Upper lobe of right lung (tissue), 1 donor: ENCODE results near the gene RPL15. TPM values are rescaled to one million over a fixed set of nuclear protein-coding genes. Genes with fewer than 3 reads are reported as not detected.

Source experiments
- ATAC-seq: fragments of 200-7000 bp; cut with Tn5 transposase; one replicate; pipeline ENCODE4 v1.9.1; 2020; ENCODE audit warnings: mild to moderate bottlenecking, moderate library complexity
- DNase-seq: peaks from one replicate; pipeline ENCODE4 v3.0.0-alpha.2; 2020
- H3K27ac ChIP-seq: fragments of 200-600 bp; one replicate; pipeline ENCODE4 v1.8.0; 2022
- H3K27me3 ChIP-seq: fragments of 200-600 bp; one replicate; pipeline ENCODE4 v1.8.0; 2022; ENCODE audit warnings: mild to moderate bottlenecking
- H3K36me3 ChIP-seq: fragments of 200-600 bp; one replicate; pipeline ENCODE4 v1.8.0; 2022
- H3K4me1 ChIP-seq: fragments of 200-600 bp; one replicate; pipeline ENCODE4 v1.8.0; 2022
- H3K4me3 ChIP-seq: fragments of 200-600 bp; one replicate; pipeline ENCODE4 v1.8.0; 2022; ENCODE audit warnings: mild to moderate bottlenecking
- H3K9me3 ChIP-seq: fragments of 200-600 bp; one replicate; pipeline ENCODE4 v1.8.0; 2022
- intact Hi-C: fragments of 100-400 bp; cut with DNase I; formaldehyde crosslinking; loops from one replicate; pipeline ENCODE4 v1.11.0; 2022
- total RNA-seq: library from RNA; stranded (reverse); fragmentation: NEBNext Ultra II Directional; extraction: Animal tissue kit (Norgen Biotek cat#: 25700); gene quantifications from one replicate; pipeline ENCODE4 v1.2.1, GENCODE V29; 2021
- TF ChIP-seq, protein P1 (sequence below): fragments of 200-600 bp; IDR thresholded peaks from one replicate; pipeline ENCODE4 v1.8.0; 2022; ENCODE audit warnings: antibody characterized with exemption
- donor health status: DM: no; HTN: yes; CAD: no; lungs with severe emphysema.

Gene RPL15
- total RNA-seq, 1 donor from 2014 or later = 1,404 TPM

DNA sequence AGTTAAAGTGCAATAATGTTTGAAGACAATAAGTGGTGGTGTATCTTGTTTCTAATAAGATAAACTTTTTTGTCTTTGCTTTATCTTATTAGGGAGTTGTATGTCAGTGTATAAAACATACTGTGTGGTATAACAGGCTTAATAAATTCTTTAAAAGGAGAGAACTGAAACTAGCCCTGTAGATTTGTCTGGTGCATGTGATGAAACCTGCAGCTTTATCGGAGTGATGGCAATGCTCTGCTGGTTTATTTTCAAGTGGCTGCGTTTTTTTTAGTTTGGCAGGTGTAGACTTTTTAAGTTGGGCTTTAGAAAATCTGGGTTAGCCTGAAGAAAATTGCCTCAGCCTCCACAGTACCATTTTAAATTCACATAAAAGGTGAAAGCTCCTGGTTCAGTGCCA lies 2.7 kb downstream of the RPL15 start:
- Histone ChIP-seq H3K27ac (no peak overlapping the region), H3K36me3 (peaks cover 43% of the 10 kb centered on the region), H3K9me3 (no peaks in the 10 kb centered on the region), H3K27me3 (no peaks in the 10 kb centered on the region), H3K4me3 (no peak overlapping the region), H3K4me1 (peaks cover 28% of the 10 kb centered on the region)
- DNase-seq = no peak
- ATAC-seq = no peak
- TF ChIP-seq, protein P1, sequence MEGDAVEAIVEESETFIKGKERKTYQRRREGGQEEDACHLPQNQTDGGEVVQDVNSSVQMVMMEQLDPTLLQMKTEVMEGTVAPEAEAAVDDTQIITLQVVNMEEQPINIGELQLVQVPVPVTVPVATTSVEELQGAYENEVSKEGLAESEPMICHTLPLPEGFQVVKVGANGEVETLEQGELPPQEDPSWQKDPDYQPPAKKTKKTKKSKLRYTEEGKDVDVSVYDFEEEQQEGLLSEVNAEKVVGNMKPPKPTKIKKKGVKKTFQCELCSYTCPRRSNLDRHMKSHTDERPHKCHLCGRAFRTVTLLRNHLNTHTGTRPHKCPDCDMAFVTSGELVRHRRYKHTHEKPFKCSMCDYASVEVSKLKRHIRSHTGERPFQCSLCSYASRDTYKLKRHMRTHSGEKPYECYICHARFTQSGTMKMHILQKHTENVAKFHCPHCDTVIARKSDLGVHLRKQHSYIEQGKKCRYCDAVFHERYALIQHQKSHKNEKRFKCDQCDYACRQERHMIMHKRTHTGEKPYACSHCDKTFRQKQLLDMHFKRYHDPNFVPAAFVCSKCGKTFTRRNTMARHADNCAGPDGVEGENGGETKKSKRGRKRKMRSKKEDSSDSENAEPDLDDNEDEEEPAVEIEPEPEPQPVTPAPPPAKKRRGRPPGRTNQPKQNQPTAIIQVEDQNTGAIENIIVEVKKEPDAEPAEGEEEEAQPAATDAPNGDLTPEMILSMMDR = no peak
- intact Hi-C loops = no loop called here

DNA sequence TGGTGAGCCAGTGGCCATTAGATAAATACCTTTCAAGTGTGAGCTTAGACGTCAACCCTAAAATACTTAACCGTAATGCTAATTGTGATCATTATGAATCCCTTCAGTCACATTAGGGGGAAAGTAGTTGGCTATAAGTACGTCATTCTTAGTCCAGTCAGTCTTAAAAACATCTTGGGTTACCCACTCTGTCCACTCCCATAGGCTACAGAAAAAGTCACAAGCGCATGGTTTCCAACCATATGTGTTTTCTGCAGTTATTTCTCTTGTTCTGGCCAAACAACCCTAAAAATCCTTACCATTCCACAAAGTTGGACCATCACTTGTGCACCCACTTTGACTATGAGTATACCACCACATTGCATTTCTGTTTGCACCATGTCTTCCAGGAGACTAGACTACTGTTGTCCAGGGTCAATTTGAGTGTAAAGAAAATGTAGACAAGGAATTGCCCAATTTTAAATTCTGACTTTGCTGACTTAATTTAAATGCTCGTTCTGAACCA lies 3.3 kb downstream of the RPL15 start:
- ATAC-seq (no peak), DNase-seq (no peak)
- TF ChIP-seq, protein P1 = no peak
- Histone ChIP-seq H3K27me3 (no peaks in the 10 kb centered on the region), H3K9me3 (no peaks in the 10 kb centered on the region), H3K4me3 (no peak overlapping the region), H3K27ac (no peak overlapping the region), H3K36me3 (peaks cover 43% of the 10 kb centered on the region), H3K4me1 (peaks cover 23% of the 10 kb centered on the region)
- intact Hi-C loops = no loop called here

DNA sequence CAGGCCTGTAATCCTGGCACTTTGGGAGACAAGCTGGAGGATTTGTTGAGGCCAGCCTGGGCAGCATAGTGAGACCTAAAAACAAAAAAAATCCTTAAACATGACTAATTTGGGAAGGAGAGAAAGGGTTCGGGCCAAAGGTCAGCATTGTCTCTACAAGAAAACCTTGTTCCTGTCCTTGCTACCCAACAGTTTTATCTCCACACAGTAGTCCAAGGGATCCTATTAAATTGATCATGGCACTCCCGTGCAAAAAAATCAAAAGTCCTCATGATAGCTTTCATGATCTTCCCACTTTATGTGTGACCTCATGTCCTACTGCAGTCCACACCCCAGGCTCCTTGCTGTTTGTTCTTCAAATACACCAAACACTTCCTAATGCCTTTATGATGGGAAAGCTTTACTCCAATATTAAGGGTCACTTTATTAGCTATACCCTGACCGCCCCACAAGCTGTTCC lies 4.2 kb downstream of the RPL15 start:
- H3K4me3 ChIP-seq = no peak overlapping the region
- ATAC-seq (no peak), DNase-seq (no peak)
- H3K27ac ChIP-seq = no peak overlapping the region
- intact Hi-C loops = no loop called here
- H3K27me3 ChIP-seq = no peaks in the 10 kb centered on the region
- H3K9me3 ChIP-seq = no peaks in the 10 kb centered on the region
- TF ChIP-seq, protein P1 = no peak
- peaks cover 16% of the 10 kb centered on the region for H3K4me1 ChIP-seq
- peaks cover 43% of the 10 kb centered on the region for H3K36me3 ChIP-seq

DNA sequence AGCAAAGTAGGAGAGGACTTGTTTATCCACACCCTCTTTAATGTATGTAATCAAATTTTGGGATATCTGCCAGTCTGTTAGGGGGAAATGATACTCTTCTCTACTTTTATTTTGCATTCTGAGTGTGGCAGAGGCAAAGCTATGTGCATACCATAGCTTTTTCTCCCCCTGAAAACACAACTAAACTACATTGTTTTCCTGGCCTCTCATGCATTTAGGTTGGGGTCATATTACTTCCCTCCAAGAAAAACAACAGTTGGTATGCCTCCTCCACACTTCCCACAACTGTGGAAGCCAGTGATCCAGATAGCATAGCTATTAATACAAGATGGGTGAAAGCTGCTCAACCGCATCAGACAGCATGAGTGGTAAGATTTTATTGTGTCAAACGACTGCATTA lies 6.9 kb downstream of the RPL15 start:
- TF ChIP-seq, protein P1 = no peak
- Histone ChIP-seq H3K9me3 (no peaks in the 10 kb centered on the region), H3K4me1 (peaks cover 6% of the 10 kb centered on the region), H3K36me3 (peaks cover 34% of the 10 kb centered on the region), H3K27ac (no peak overlapping the region), H3K27me3 (no peaks in the 10 kb centered on the region), H3K4me3 (no peak overlapping the region)
- intact Hi-C loops = no loop called here
- DNase-seq (no peak), ATAC-seq (no peak)

DNA sequence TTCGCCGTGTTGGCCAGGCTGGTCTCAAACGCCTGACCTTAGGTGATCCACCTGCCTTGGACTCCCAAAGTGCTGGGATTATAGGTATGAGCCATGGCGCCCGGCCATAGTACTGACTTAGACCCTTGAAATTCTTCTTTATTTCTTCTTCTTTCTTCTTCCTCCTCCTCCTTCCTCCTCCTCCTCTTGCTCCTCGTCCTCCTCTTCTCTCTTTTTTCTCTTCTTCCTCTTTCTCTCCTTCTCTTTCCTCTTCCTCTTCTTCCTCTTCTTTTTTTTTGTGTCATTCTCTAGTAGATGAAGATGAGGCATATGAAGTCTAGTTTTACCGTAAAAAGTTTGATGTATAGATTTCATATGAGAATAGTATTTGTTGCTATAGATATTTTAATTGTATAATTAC lies 9.3 kb downstream of the RPL15 start:
- ATAC-seq = no peak
- intact Hi-C loops = no loop called here

More for the DNA sequence above, 9.3 kb downstream of the RPL15 start:
- peaks cover 9% of the 10 kb centered on the region for H3K36me3 ChIP-seq
- no peaks in the 10 kb centered on the region for H3K4me1 ChIP-seq
- H3K4me3 ChIP-seq = no peak overlapping the region
- DNase-seq = no peak
- H3K27me3 ChIP-seq = no peaks in the 10 kb centered on the region
- H3K9me3 ChIP-seq = no peaks in the 10 kb centered on the region
- H3K27ac ChIP-seq = no peak overlapping the region
- TF ChIP-seq, protein P1 = no peak
